Cardiac muscle cell (in vitro differentiated cells and primary cell): ENCODE data around the gene FOXL2NB. TPM values are rescaled to one million over a fixed set of nuclear protein-coding genes. Genes with fewer than 3 reads are reported as not detected.

ENCODE experiments used
- DNase-seq, 2 donors: peaks; one replicate each; pipeline versions ENCODE4 v3.0.0 to v3.0.0-alpha.2; 2010 to 2017; ENCODE audit warnings: low read depth in 1 of 2, low spot score in 1 of 2
- H3K27ac ChIP-seq: fragments of 200-600 bp; sonication (generic); 2 replicates; pipeline ENCODE4 v1.5.1; 2016
- H3K27me3 ChIP-seq: fragments of 200-600 bp; sonication (generic); 2 replicates; pipeline ENCODE4 v1.6.0; 2016; ENCODE audit warnings: control low read depth
- H3K36me3 ChIP-seq: fragments of 200-600 bp; sonication (generic); 2 replicates; pipeline ENCODE4 v1.5.1; 2016; ENCODE audit warnings: control low read depth
- H3K4me1 ChIP-seq: fragments of 200-600 bp; sonication (generic); 2 replicates; pipeline ENCODE4 v1.8.1; 2017; ENCODE audit warnings: low read depth, mild to moderate bottlenecking, mixed run types
- H3K4me3 ChIP-seq: fragments of 200-600 bp; sonication (generic); 2 replicates; pipeline ENCODE4 v1.5.1; 2016; ENCODE audit warnings: mild to moderate bottlenecking
- H3K9me3 ChIP-seq: fragments of 200-600 bp; sonication (generic); 2 replicates; pipeline ENCODE4 v1.5.1; 2017; ENCODE audit warnings: low read depth, mild to moderate bottlenecking, control low read depth
- polyA plus RNA-seq: library from polyadenylated mRNA; unstranded; fragments of >200 nt; fragmentation: Nextera tagmentation; extraction: Ambion mirVana; gene quantifications from 2 replicates; pipeline ENCODE4 v1.2.1, GENCODE V29; 2016
- total RNA-seq: library from RNA; depleted of rRNA; stranded (reverse); fragments of >200 nt; gene quantifications from 2 replicates; pipeline ENCODE4 v1.2.3, GENCODE V29; 2016
- TF ChIP-seq, protein P1 (sequence below): IDR thresholded peaks from 2 replicates; pipeline ENCODE4 v1.5.1; 2012; ENCODE audit warnings: low read depth, mild to moderate bottlenecking, low read length

The FOXL2NB gene
- total and polyA plus RNA-seq, 2 experiments from 2014 or later: not detected

- DNase-seq: no peak
- no peaks in the 10 kb centered on the region for H3K9me3 ChIP-seq
- H3K4me1 ChIP-seq: no peaks in the 10 kb centered on the region
- H3K4me3 ChIP-seq: no peak overlapping the region
- TF ChIP-seq, protein P1, sequence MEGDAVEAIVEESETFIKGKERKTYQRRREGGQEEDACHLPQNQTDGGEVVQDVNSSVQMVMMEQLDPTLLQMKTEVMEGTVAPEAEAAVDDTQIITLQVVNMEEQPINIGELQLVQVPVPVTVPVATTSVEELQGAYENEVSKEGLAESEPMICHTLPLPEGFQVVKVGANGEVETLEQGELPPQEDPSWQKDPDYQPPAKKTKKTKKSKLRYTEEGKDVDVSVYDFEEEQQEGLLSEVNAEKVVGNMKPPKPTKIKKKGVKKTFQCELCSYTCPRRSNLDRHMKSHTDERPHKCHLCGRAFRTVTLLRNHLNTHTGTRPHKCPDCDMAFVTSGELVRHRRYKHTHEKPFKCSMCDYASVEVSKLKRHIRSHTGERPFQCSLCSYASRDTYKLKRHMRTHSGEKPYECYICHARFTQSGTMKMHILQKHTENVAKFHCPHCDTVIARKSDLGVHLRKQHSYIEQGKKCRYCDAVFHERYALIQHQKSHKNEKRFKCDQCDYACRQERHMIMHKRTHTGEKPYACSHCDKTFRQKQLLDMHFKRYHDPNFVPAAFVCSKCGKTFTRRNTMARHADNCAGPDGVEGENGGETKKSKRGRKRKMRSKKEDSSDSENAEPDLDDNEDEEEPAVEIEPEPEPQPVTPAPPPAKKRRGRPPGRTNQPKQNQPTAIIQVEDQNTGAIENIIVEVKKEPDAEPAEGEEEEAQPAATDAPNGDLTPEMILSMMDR: no peak
- H3K27ac ChIP-seq: no peak overlapping the region
- no peaks in the 10 kb centered on the region for H3K27me3 ChIP-seq
- no peaks in the 10 kb centered on the region for H3K36me3 ChIP-seq
Observed at GRCh38 chr3:138976047-138976446, 29.0 kb downstream of the FOXL2NB start.

DNA sequence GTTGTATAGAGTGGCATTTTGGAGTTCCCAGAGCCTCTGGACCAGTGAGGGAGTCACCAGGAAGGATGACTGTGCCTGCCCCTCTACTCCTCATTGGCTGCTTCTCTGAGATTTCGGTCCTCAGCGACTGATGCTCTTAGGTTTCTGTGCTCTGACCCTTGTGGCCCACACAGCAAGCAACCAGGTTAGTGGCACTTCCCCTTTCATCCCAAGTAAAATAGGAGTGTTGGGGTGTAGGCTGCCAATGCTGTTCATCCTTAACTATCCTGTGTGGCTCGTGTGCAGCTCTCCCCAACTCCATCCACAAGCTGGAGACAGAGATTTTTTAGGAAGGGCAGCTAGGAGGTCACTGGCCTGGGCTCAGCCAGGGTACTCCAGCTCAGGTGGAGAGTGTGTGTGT, 37.8 kb downstream of the FOXL2NB start:
- TF ChIP-seq, protein P1: no peak
- H3K4me3 ChIP-seq: no peak overlapping the region
- H3K27me3 ChIP-seq: peaks cover 15% of the 10 kb centered on the region
- no peaks in the 10 kb centered on the region for H3K9me3 ChIP-seq
- H3K36me3 ChIP-seq: no peaks in the 10 kb centered on the region
- no peak for DNase-seq
- no peaks in the 10 kb centered on the region for H3K4me1 ChIP-seq
- H3K27ac ChIP-seq: no peak overlapping the region

DNA sequence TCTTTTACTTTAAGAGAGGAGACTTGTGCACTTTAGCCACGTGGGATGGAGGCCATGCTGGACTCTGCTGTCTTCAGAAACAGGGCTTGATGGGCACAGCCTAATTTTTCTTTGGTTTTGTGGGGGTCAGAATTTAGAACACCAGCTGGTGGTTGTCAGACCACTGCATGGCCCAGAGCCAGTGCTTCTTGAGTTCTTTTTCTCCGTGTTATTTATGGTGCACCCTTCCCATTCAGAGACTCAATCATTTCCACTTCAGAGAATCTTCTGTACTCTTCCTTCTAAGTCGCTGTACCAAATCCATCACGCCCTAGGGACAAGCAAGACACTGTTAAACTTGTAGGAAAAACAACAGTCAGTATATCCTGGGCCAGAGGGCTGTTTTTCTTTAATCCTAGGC, 38.9 kb downstream of the FOXL2NB start:
- no peak for DNase-seq
- Histone ChIP-seq H3K9me3 (no peaks in the 10 kb centered on the region), H3K27ac (no peak overlapping the region), H3K27me3 (peaks cover 15% of the 10 kb centered on the region), H3K4me1 (no peaks in the 10 kb centered on the region), H3K4me3 (no peak overlapping the region), H3K36me3 (no peaks in the 10 kb centered on the region)
- TF ChIP-seq, protein P1: no peak

DNA sequence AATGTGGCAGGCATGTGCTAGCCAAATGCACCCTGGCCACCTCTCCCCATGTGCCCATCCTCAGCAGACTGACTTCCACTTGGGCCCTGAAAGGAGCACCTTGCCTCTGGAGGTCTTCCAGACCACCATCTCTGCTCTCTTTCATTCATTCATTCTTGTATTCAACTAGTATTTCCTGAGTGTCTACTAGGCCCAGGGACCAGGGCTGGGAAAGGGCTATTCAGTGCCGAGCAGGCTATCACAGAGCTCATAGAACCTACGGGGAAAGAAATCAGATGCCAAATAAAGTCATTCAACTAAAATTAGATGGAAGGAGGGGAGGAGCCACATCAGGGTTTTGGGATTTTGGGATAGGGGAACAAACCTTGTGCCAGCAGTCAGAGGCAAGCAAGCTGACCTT, 40.2 kb downstream of the FOXL2NB start:
- H3K4me3 ChIP-seq: no peak overlapping the region
- no peaks in the 10 kb centered on the region for H3K36me3 ChIP-seq
- TF ChIP-seq, protein P1: no peak
- DNase-seq: no peak
- no peaks in the 10 kb centered on the region for H3K9me3 ChIP-seq
- H3K4me1 ChIP-seq: no peaks in the 10 kb centered on the region
- H3K27me3 ChIP-seq: peaks cover 7% of the 10 kb centered on the region
- H3K27ac ChIP-seq: no peak overlapping the region

- TF ChIP-seq, protein P1: no peak
- H3K36me3 ChIP-seq: no peaks in the 10 kb centered on the region
- no peaks in the 10 kb centered on the region for H3K9me3 ChIP-seq
- no peaks in the 10 kb centered on the region for H3K4me1 ChIP-seq
- no peak overlapping the region for H3K4me3 ChIP-seq
- H3K27me3 ChIP-seq: peaks cover 24% of the 10 kb centered on the region
- H3K27ac ChIP-seq: no peak overlapping the region
- no peak for DNase-seq
Observed at GRCh38 chr3:138995706-138996105, 48.7 kb downstream of the FOXL2NB start.

Other genes with a start within 250 kb of the FOXL2NB start
- 6.5 and 8.1 TPM in 2 replicates for gene PIK3CB, start 112.3 kb upstream of the FOXL2NB start, total RNA-seq
- 12.4 and 12.6 TPM in 2 replicates for gene PIK3CB, start 112.3 kb upstream of the FOXL2NB start, polyA plus RNA-seq
- 0.25 TPM in 1 of 2 replicates, not detected in the other for gene FOXL2, start 80 bp upstream of the FOXL2NB start, total RNA-seq
- gene FOXL2, start 80 bp upstream of the FOXL2NB start, polyA plus RNA-seq: not detected in 2 replicates
- gene PRR23A, start 59.1 kb downstream of the FOXL2NB start, total RNA-seq: not detected in 2 replicates
- not detected in 2 replicates for gene PRR23A, start 59.1 kb downstream of the FOXL2NB start, polyA plus RNA-seq
- not detected in 2 replicates for gene PRR23B, start 73.7 kb downstream of the FOXL2NB start, total RNA-seq
- not detected in 2 replicates for gene PRR23B, start 73.7 kb downstream of the FOXL2NB start, polyA plus RNA-seq
- gene PRR23C, start 97.7 kb downstream of the FOXL2NB start, total RNA-seq: not detected in 2 replicates
- gene PRR23C, start 97.7 kb downstream of the FOXL2NB start, polyA plus RNA-seq: not detected in 2 replicates